Natural killer cell (primary cell): ENCODE measurements around the gene CSAD. TPM values are rescaled to one million over a fixed set of nuclear protein-coding genes. Genes with fewer than 3 reads are reported as not detected.
A peak's percentile ranks its signal among the peaks of the same experiment; 100 is the strongest.

Source experiments
- ATAC-seq, 3 donors: fragments of 150-1000 bp in 2 of 3; fragments of 200-7000 bp in 1 of 3; cut with Tn5 transposase; 1 replicate in 1 of 3; 2 replicates in 2 of 3; pipeline ENCODE4 v1.10.0; 2021; ENCODE audit warnings: mild to moderate bottlenecking in 2 of 3, moderate library complexity in 2 of 3
- DNase-seq, 2 donors: peaks; one replicate each; pipeline versions ENCODE4 v3.0.0 to v3.0.0-alpha.2; 2013 to 2021; ENCODE audit warnings: mixed read lengths in 1 of 2
- H3K27ac ChIP-seq: one replicate; pipeline ENCODE4 v1.5.1; 2013; ENCODE audit warnings: mild to moderate bottlenecking, low read length
- H3K27me3 ChIP-seq: one replicate; pipeline ENCODE4 v1.6.1; 2013; ENCODE audit warnings: low read length; ENCODE audit not compliant: control insufficient read depth, insufficient read depth
- H3K36me3 ChIP-seq: one replicate; pipeline ENCODE4 v1.6.1; 2013; ENCODE audit warnings: low read length; ENCODE audit not compliant: control insufficient read depth, insufficient read depth
- H3K4me1 ChIP-seq: one replicate; pipeline ENCODE4 v1.6.1; 2013; ENCODE audit warnings: low read length; ENCODE audit not compliant: control insufficient read depth, insufficient read depth
- H3K4me3 ChIP-seq: one replicate; pipeline ENCODE4 v1.5.1; 2013; ENCODE audit warnings: low read length
- H3K9me3 ChIP-seq: one replicate; pipeline ENCODE4 v1.6.1; 2013; ENCODE audit warnings: low read length; ENCODE audit not compliant: control insufficient read depth, insufficient read depth
- H3K27ac Mint-ChIP-seq, 2 donors: one replicate each; pipeline ENCODE4 v1.8.0; 2022; ENCODE audit warnings: mild to moderate bottlenecking in 2 of 2, mixed read lengths in 2 of 2, moderate library complexity in 1 of 2
- H3K27me3 Mint-ChIP-seq, 2 donors: one replicate each; pipeline ENCODE4 v1.8.0; 2022; ENCODE audit warnings: low read depth in 2 of 2, mixed read lengths in 2 of 2
- H3K36me3 Mint-ChIP-seq: one replicate; pipeline ENCODE4 v1.8.0; 2022; ENCODE audit warnings: mixed read lengths
- H3K4me1 Mint-ChIP-seq, 2 donors: one replicate each; pipeline ENCODE4 v1.8.0; 2022; ENCODE audit warnings: mixed read lengths in 2 of 2
- H3K4me3 Mint-ChIP-seq: one replicate; pipeline ENCODE4 v1.8.0; 2022; ENCODE audit warnings: mild to moderate bottlenecking, moderate library complexity, mixed read lengths
- H3K9me3 Mint-ChIP-seq, 2 donors: one replicate each; pipeline ENCODE4 v1.8.0; 2022; ENCODE audit warnings: mixed read lengths in 2 of 2
- WGBS: methylation state at CpG from one replicate; pipeline ENCODE4 v1.1.7; 2013; ENCODE audit warnings: missing lambda C conversion rate; ENCODE audit not compliant: insufficient coverage; 5-methylcytosine and 5-hydroxymethylcytosine counted together
- intact Hi-C: fragments of 100-400 bp; cut with micrococcal nuclease; formaldehyde crosslinking; loops from one replicate; pipeline ENCODE4 v1.14.2; 2022
- total RNA-seq, 4 donors: library from RNA; stranded (reverse); fragments of 120-200 nt in 1 of 4; gene quantifications; one replicate each; pipeline versions ENCODE4 v1.2.3 to v1.2.4, GENCODE V29; 2013 to 2022
- TF ChIP-seq, protein P1 (sequence below): fragments of 200-600 bp; IDR thresholded peaks from one replicate; pipeline ENCODE4 v1.8.0; 2022; ENCODE audit warnings: antibody characterized with exemption

The CSAD gene
- total RNA-seq, 3 donors from 2014 or later (not counting 1 experiment from before 2014, with no cell fraction given), result 50.8 to 54.4 (median 53.0) TPM

DNA sequence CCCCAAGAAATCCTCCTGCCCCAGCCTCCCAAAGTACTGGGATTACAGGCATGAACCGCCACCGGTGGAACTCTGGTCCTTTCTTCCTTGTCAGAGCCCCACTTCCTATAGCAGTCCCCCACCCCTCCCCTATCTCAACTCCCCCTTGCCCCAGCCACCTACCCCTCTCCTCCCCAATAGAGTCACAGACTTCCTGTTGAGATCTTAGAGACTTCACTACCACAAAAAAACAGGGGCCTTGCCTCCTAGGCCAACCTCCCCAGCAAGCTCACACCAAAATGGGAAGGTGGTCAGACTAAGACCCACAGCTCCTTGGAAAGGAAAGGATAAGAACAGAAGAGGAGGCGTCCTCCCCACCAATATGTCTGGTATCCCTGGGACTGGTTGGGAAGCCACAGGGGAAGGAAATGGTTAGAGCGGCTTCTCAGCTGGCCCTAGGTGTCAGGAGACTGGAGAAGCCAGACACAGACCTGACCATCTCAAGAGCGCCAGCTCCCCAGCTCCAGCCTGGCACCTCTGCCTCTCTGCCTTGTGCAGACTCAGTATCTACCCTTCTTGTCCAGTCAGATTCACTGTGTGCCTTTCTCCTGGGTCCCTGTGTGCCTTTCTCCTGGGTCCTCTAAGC is 17.9 kb upstream of the CSAD start:
- ATAC-seq (peak; percentile 53 to 85 (median 59)), DNase-seq (peak in 1 of 2 donors; percentile 61)
- TF ChIP-seq, protein P1, sequence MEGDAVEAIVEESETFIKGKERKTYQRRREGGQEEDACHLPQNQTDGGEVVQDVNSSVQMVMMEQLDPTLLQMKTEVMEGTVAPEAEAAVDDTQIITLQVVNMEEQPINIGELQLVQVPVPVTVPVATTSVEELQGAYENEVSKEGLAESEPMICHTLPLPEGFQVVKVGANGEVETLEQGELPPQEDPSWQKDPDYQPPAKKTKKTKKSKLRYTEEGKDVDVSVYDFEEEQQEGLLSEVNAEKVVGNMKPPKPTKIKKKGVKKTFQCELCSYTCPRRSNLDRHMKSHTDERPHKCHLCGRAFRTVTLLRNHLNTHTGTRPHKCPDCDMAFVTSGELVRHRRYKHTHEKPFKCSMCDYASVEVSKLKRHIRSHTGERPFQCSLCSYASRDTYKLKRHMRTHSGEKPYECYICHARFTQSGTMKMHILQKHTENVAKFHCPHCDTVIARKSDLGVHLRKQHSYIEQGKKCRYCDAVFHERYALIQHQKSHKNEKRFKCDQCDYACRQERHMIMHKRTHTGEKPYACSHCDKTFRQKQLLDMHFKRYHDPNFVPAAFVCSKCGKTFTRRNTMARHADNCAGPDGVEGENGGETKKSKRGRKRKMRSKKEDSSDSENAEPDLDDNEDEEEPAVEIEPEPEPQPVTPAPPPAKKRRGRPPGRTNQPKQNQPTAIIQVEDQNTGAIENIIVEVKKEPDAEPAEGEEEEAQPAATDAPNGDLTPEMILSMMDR, result no peak
- Mint-ChIP-seq H3K36me3 (peaks cover 6% of the 10 kb centered on the region), H3K9me3 (no peaks in the 10 kb centered on the region), H3K27ac (peak overlapping the region; percentile 52 to 86), H3K27me3 (no peaks in the 10 kb centered on the region), H3K4me1 (peaks cover 45 to 67% of the 10 kb centered on the region in 2 donors), H3K4me3 (peak overlapping the region; percentile 82)
- intact Hi-C loops, result no loop called here
- Histone ChIP-seq H3K27me3 (no peaks in the 10 kb centered on the region), H3K36me3 (peaks cover 49% of the 10 kb centered on the region), H3K4me3 (no peak overlapping the region), H3K27ac (peak overlapping the region; percentile 10), H3K4me1 (peaks cover 50% of the 10 kb centered on the region), H3K9me3 (no peaks in the 10 kb centered on the region)
- WGBS, result 4% methylated on average over 5 of the region's 5 CpGs

DNA sequence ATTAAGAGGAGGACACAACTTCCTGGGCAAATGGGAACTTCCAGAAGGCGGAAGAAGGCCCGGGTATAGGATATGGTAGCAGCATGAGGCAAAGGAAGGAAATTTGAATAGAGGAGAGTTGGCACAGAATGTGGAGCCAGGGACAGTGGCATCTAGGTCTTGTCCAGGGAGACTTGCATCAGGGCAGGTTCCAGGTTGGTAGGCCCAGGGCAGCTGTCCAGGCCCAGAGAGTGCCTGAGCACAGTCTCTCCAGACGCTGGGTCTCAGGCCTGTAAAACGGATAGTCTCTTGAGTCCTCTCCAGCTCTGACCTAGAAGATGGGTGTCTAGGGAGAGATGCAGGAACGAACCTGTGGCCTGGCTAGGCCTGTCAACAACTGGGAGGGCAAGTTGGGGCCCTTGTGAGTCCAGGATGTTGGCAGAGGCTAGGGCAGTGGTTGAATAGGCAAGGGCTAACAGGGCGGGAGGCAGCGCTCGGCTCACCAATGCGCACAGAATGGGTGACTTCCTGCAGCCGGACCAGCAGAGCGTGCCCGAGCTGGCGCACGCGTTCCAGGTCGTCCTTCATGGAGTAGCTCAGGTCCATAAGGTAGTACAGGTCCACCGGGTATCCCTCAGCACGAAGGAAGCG is 16.4 kb upstream of the CSAD start:
- H3K4me1 ChIP-seq, result peaks cover 45% of the 10 kb centered on the region
- DNase-seq (no peak), ATAC-seq (no peak)
- peaks cover 39 to 68% of the 10 kb centered on the region in 2 donors for H3K4me1 Mint-ChIP-seq
- 95% methylated on average over 19 of the region's 19 CpGs for WGBS
- no peak overlapping the region for H3K4me3 Mint-ChIP-seq
- no peaks in the 10 kb centered on the region for H3K9me3 ChIP-seq
- H3K36me3 ChIP-seq, result peaks cover 64% of the 10 kb centered on the region
- H3K9me3 Mint-ChIP-seq, result no peaks in the 10 kb centered on the region
- no peaks in the 10 kb centered on the region for H3K27me3 ChIP-seq
- TF ChIP-seq, protein P1, result no peak
- H3K27ac ChIP-seq, result no peak overlapping the region
- H3K27ac Mint-ChIP-seq, result no peak overlapping the region
- peaks cover 6% of the 10 kb centered on the region for H3K36me3 Mint-ChIP-seq
- H3K27me3 Mint-ChIP-seq, result no peaks in the 10 kb centered on the region
- intact Hi-C loops, result no loop called here
- no peak overlapping the region for H3K4me3 ChIP-seq

DNA sequence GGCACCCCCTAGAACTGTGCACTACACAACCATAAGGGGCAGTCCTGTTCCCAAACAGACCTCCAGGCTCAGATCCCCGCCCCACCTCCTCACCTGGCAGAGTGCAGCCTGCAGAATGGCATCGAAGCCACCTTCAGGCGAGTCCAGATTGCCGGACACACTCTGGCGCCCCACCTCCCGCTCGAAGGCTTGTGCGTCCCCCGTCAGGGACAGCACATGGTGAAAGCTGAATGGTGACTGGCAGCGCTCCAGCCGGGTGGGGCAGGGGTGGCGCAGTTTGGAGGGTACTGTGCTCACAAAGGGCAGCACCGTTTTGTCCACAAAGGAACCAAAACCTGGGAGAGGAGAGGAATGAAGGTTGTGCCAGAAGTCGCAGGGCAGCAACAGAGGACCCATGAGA is 15.8 kb upstream of the CSAD start:
- intact Hi-C loops, result no loop called here
- peaks cover 41% of the 10 kb centered on the region for H3K4me1 ChIP-seq
- Mint-ChIP-seq H3K9me3 (no peaks in the 10 kb centered on the region), H3K36me3 (peaks cover 6% of the 10 kb centered on the region), H3K4me3 (no peak overlapping the region), H3K27ac (no peak overlapping the region), H3K4me1 (peaks cover 35 to 68% of the 10 kb centered on the region in 2 donors), H3K27me3 (no peaks in the 10 kb centered on the region)
- H3K27me3 ChIP-seq, result no peaks in the 10 kb centered on the region
- TF ChIP-seq, protein P1, result no peak
- no peak overlapping the region for H3K27ac ChIP-seq
- ATAC-seq (no peak), DNase-seq (no peak)
- H3K36me3 ChIP-seq, result peaks cover 70% of the 10 kb centered on the region
- H3K4me3 ChIP-seq, result no peak overlapping the region
- WGBS, result 95% methylated on average over 14 of the region's 14 CpGs
- H3K9me3 ChIP-seq, result no peaks in the 10 kb centered on the region
